Hepatocyte (in vitro differentiated cells): ENCODE measurements around the gene POU2F1.

Experiments
- EZH2 ChIP-seq: fragments of 200-600 bp; sonication (generic); IDR thresholded peaks from 2 replicates; pipeline ENCODE4 v1.6.1; 2016; ENCODE audit warnings: antibody characterized with exemption, mild to moderate bottlenecking, borderline replicate concordance
- TF ChIP-seq, protein P1 (sequence below): fragments of 200-600 bp; sonication (generic); IDR thresholded peaks from 2 replicates; pipeline ENCODE4 v1.5.1; 2016; ENCODE audit warnings: antibody characterized with exemption, mild to moderate bottlenecking; ENCODE audit not compliant: poor library complexity

DNA sequence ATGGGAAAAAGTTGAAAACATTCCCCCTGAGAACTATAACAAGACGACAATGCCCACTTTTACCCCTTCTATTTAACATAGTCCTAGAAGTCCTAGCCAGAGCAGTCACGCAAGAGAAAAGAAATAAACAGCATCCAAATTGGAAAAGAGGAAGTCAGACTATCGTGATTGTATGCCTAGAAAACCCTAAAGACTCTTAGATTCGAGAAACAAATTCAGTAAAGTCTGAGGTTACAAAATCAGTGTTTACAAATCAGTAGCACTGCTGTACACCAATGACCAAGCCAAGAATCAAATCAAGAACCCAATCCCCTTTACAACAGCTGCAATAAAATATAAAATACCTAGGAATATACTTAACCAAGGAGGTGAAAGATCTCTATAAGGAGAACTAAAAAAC is 72.4 kb downstream of the POU2F1 start:
- TF ChIP-seq, protein P1, sequence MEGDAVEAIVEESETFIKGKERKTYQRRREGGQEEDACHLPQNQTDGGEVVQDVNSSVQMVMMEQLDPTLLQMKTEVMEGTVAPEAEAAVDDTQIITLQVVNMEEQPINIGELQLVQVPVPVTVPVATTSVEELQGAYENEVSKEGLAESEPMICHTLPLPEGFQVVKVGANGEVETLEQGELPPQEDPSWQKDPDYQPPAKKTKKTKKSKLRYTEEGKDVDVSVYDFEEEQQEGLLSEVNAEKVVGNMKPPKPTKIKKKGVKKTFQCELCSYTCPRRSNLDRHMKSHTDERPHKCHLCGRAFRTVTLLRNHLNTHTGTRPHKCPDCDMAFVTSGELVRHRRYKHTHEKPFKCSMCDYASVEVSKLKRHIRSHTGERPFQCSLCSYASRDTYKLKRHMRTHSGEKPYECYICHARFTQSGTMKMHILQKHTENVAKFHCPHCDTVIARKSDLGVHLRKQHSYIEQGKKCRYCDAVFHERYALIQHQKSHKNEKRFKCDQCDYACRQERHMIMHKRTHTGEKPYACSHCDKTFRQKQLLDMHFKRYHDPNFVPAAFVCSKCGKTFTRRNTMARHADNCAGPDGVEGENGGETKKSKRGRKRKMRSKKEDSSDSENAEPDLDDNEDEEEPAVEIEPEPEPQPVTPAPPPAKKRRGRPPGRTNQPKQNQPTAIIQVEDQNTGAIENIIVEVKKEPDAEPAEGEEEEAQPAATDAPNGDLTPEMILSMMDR = no peak
- no peak for TF ChIP-seq EZH2
